HEK293 (cell line): ENCODE data around the gene DUSP16.
"Not testable (repeated sequence)": the region's sequence is repeated elsewhere in the genome, so short reads cannot be mapped to it uniquely, and the experiment has no call there.

Experiments
- CTCF ChIA-PET: fragments of 350-600 bp; formaldehyde crosslinking; extraction: SDS; loops from one replicate; lab custom pipeline; 2021; ENCODE audit warnings: antibody characterized with exemption; lab: Yijun Ruan, JAX
- POLR2A ChIA-PET: fragments of 300-600 bp; formaldehyde crosslinking; extraction: SDS; loops from one replicate; lab custom pipeline; 2020; ENCODE audit warnings: antibody characterized with exemption, inconsistent platforms; lab: Yijun Ruan, JAX
- H3K27ac ChIP-seq: fragments of 200-500 bp; sonication (Bioruptor generic); 2 replicates; pipeline ENCODE4 v1.5.1; 2014; ENCODE audit warnings: low read depth, low read length, control low read depth, inconsistent platforms; ENCODE audit errors: extremely low read depth
- H3K36me3 ChIP-seq, 2 experiments: fragments of 200-500 bp in 1 of 2; sonication (Bioruptor generic) in 1 of 2; 1 replicate in 1 of 2; 2 replicates in 1 of 2; pipeline ENCODE4 v1.5.1; 2014 to 2017; ENCODE audit warnings: inconsistent platforms in 2 of 2, low read length in 2 of 2; ENCODE audit not compliant: control insufficient read depth in 2 of 2, insufficient read depth in 1 of 2
- H3K4me1 ChIP-seq: fragments of 200-500 bp; sonication (Bioruptor generic); 2 replicates; pipeline ENCODE4 v1.5.1; 2014; ENCODE audit warnings: mild to moderate bottlenecking, low read length, inconsistent platforms; ENCODE audit not compliant: control insufficient read depth, insufficient read depth
- H3K4me3 ChIP-seq: 2 replicates; pipeline ENCODE4 v1.5.1; 2011; ENCODE audit warnings: low read depth, mild to moderate bottlenecking, control low read depth, low read length, moderate library complexity
- H3K9me3 ChIP-seq: fragments of 200-500 bp; sonication (Bioruptor generic); 2 replicates; pipeline ENCODE4 v1.5.1; 2014; ENCODE audit warnings: low read depth, low read length, inconsistent platforms; ENCODE audit not compliant: control insufficient read depth, insufficient read depth
- GLI4 ChIP-seq: fragments of 450-650 bp; formaldehyde crosslinking; IDR thresholded peaks from 2 replicates; pipeline ENCODE4 v1.5.1; 2016; ENCODE audit warnings: missing biosample characterization, missing genetic modification characterization
- HOXA7 ChIP-seq: sonication (generic); formaldehyde crosslinking; IDR thresholded peaks from 2 replicates; pipeline ENCODE4 v1.8.1; 2022; ENCODE audit warnings: missing genetic modification reagents, borderline replicate concordance
- PBX3 ChIP-seq: sonication (generic); formaldehyde crosslinking; IDR thresholded peaks from 2 replicates; pipeline ENCODE4 v1.8.1; 2022; ENCODE audit warnings: mild to moderate bottlenecking, moderate library complexity, missing genetic modification reagents
- ZBTB10 ChIP-seq: fragments of 450-650 bp; formaldehyde crosslinking; IDR thresholded peaks from 2 replicates; pipeline ENCODE4 v1.5.1; 2016; ENCODE audit warnings: missing biosample characterization, missing genetic modification characterization
- ZBTB17 ChIP-seq: fragments of 450-650 bp; formaldehyde crosslinking; IDR thresholded peaks from 2 replicates; pipeline ENCODE4 v1.5.1; 2016; ENCODE audit warnings: missing biosample characterization, missing genetic modification characterization
- ZNF146 ChIP-seq: fragments of 450-650 bp; formaldehyde crosslinking; IDR thresholded peaks from 2 replicates; pipeline ENCODE4 v1.5.1; 2016; ENCODE audit warnings: missing biosample characterization, missing genetic modification characterization
- ZNF16 ChIP-seq: fragments of 450-650 bp; formaldehyde crosslinking; IDR thresholded peaks from 2 replicates; pipeline ENCODE4 v1.5.1; 2016; ENCODE audit warnings: low read depth, missing biosample characterization, missing genetic modification characterization
- ZNF280D ChIP-seq: fragments of 450-650 bp; formaldehyde crosslinking; IDR thresholded peaks from 2 replicates; pipeline ENCODE4 v1.5.1; 2016; ENCODE audit warnings: missing biosample characterization, missing genetic modification characterization
- ZNF473 ChIP-seq: fragments of 450-650 bp; formaldehyde crosslinking; IDR thresholded peaks from 2 replicates; pipeline ENCODE4 v1.5.1; 2017; ENCODE audit warnings: missing biosample characterization, missing genetic modification characterization
- ZNF548 ChIP-seq: fragments of 450-650 bp; formaldehyde crosslinking; IDR thresholded peaks from 2 replicates; pipeline ENCODE4 v1.5.1; 2016; ENCODE audit warnings: missing biosample characterization, missing genetic modification characterization
- ZNF580 ChIP-seq: fragments of 450-650 bp; formaldehyde crosslinking; IDR thresholded peaks from 2 replicates; pipeline ENCODE4 v1.5.1; 2016; ENCODE audit warnings: missing biosample characterization, missing genetic modification characterization
- ZNF645 ChIP-seq: fragments of 450-650 bp; formaldehyde crosslinking; IDR thresholded peaks from 2 replicates; pipeline ENCODE4; 2016; ENCODE audit warnings: missing biosample characterization, missing genetic modification characterization
- ZNF670 ChIP-seq: fragments of 450-650 bp; formaldehyde crosslinking; IDR thresholded peaks from 2 replicates; pipeline ENCODE4 v1.5.1; 2016; ENCODE audit warnings: missing biosample characterization, missing genetic modification characterization, low read depth

DUSP16 gene

GRCh38 chr12:12599750-12600643 lies 37.3 kb upstream of the DUSP16 start (continued):
- TF ChIP-seq GLI4 (tag by site-specific recombination) = no peak
- TF ChIP-seq ZNF473 (tag by site-specific recombination) = no peak

GRCh38 chr12:12598864-12599263 lies 36.2 kb upstream of the DUSP16 start:
- H3K4me3 ChIP-seq = no peak overlapping the region
- H3K27ac ChIP-seq = no peak overlapping the region
- peak; percentile 62 for TF ChIP-seq ZNF16 (tag by site-specific recombination)
- no peak for TF ChIP-seq ZBTB10 (tag by site-specific recombination)
- TF ChIP-seq, all 188 proteins: peak for 1
- ChIA-PET POLR2A (no interaction called here), CTCF (interaction anchor here (1.0 to 1.1 kb wide), 2 partner anchors 34 to 57 kb away, joined by 4 read pairs; no protein-coding TSS in a partner anchor)
- Histone ChIP-seq H3K4me1 (no peaks in the 10 kb centered on the region; the same call in 1 of the 2 replicates), H3K9me3 (no peaks in the 10 kb centered on the region), H3K36me3 (no peaks in the 10 kb centered on the region)

GRCh38 chr12:12596598-12596997 lies 33.9 kb upstream of the DUSP16 start:
- H3K27ac ChIP-seq, H3K9me3 ChIP-seq, H3K4me3 ChIP-seq, H3K4me1 ChIP-seq, POLR2A ChIA-PET, H3K36me3 ChIP-seq: not testable (repeated sequence)
- CTCF ChIA-PET = interaction anchor here (0.6 to 1.1 kb wide), 3 partner anchors 32 to 302 kb away, joined by 3 to 4 read pairs (median 3); no protein-coding TSS in a partner anchor
- peak; percentile 26; the same call in 1 of the 2 replicates for TF ChIP-seq ZNF580
- TF ChIP-seq ZNF280D (tag by site-specific recombination) = 0 out of 2 replicates have a peak, but pooled peaks have one; percentile 16
- TF ChIP-seq ZNF146 = peak; percentile 96

- CTCF ChIA-PET = interaction anchor here (0.6 to 1.1 kb wide), 3 partner anchors 33 to 302 kb away, joined by 3 to 4 read pairs (median 3); no protein-coding TSS in a partner anchor
- H3K4me1 ChIP-seq, H3K27ac ChIP-seq, POLR2A ChIA-PET, H3K4me3 ChIP-seq, H3K36me3 ChIP-seq, H3K9me3 ChIP-seq: not testable (repeated sequence)
Measured at GRCh38 chr12:12595929-12596328, 33.3 kb upstream of the DUSP16 start.

- POLR2A ChIA-PET = no interaction called here
- H3K9me3 ChIP-seq = no peaks in the 10 kb centered on the region
- H3K4me1 ChIP-seq = no peaks in the 10 kb centered on the region
- CTCF ChIA-PET = interaction anchor here (1.1 kb wide), 1 partner anchor 30 kb away, joined by 5 read pairs; no protein-coding TSS in a partner anchor
- no peak overlapping the region for H3K4me3 ChIP-seq
- H3K27ac ChIP-seq = no peak overlapping the region
- no peaks in the 10 kb centered on the region for H3K36me3 ChIP-seq
- TF ChIP-seq PBX3 (CRISPR knock-in tag) = no peak
- TF ChIP-seq ZNF645 (tag by site-specific recombination) = no peak
- TF ChIP-seq ZNF548 = no peak
- TF ChIP-seq HOXA7 (CRISPR knock-in tag) = no peak
- no peak for TF ChIP-seq ZNF670 (tag by site-specific recombination)
- peak; percentile 46; the same call in 1 of the 2 replicates for TF ChIP-seq ZBTB17 (tag by site-specific recombination)
Measured at GRCh38 chr12:12592930-12593329, 30.3 kb upstream of the DUSP16 start.
